ENCODE results near the gene TBC1D17. TPM values are rescaled to one million over a fixed set of nuclear protein-coding genes. Genes with fewer than 3 reads are reported as not detected.

TBC1D17 gene
- total RNA-seq, 4 donors from 2014 or later, result 15.6 to 24.9 (median 22.3) TPM

DNA sequence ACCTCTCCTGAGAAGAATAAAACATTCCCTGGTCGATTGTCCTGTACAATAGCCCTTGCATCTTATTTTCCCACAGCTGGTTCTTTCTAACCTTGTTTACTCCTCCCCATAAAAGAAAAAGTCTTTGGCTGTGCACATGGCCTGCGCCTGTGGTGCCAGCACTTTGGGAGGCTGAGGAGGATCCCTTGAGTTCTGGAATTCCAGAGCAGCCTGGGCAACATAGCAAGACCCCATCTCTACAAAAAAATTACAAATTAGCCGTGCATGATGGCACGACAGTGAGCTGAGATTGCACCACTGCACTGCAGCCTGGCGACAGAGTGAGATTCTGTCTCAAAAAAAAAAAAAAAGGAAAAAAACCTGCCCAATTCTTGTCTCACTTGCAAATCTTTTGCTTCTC lies 59.0 kb downstream of the TBC1D17 start:
- TF ChIP-seq, protein P1, sequence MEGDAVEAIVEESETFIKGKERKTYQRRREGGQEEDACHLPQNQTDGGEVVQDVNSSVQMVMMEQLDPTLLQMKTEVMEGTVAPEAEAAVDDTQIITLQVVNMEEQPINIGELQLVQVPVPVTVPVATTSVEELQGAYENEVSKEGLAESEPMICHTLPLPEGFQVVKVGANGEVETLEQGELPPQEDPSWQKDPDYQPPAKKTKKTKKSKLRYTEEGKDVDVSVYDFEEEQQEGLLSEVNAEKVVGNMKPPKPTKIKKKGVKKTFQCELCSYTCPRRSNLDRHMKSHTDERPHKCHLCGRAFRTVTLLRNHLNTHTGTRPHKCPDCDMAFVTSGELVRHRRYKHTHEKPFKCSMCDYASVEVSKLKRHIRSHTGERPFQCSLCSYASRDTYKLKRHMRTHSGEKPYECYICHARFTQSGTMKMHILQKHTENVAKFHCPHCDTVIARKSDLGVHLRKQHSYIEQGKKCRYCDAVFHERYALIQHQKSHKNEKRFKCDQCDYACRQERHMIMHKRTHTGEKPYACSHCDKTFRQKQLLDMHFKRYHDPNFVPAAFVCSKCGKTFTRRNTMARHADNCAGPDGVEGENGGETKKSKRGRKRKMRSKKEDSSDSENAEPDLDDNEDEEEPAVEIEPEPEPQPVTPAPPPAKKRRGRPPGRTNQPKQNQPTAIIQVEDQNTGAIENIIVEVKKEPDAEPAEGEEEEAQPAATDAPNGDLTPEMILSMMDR (IDR thresholded peaks at IDR 0.05), result no peak
- no peak for ATAC-seq (ENCODE audit: low FRiP score)
- DNase-seq (ENCODE audit: low spot score), result no peak

DNA sequence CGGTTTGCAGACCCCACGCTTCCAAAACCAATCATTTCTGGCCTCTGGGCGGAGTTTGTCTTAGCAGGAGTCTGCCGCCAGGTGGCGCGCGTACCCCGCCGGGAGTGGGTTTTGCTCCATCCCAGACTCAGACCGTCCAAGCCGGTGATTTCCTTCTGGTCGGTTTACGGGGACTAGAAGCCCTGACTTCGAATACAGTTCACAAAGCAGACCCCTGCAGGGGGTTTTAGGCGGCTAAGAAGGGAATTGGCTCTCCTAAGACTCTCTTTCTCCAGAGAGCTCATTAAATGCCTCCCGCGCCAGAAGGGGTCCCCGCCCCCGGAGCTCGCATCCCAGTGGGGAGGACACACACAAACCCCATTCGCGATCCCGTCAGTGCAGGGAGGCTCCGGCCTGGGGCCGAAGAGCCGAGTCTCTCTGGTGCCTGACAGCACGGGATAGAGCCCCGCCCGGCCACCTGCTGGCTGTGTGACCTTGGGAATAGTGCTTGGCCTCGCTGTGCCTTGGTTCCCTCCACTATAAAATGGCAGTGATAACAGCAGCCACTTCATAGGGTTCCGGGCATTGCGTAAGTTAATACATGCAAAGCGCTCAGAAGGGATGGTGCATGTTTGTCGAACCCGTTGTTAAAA lies 60.4 kb downstream of the TBC1D17 start:
- TF ChIP-seq, protein P1 (IDR thresholded peaks at IDR 0.05), result peak in 2 of 3 donors; percentile 43 to 92
- DNase-seq (ENCODE audit: low spot score), result peak; percentile 61
- ATAC-seq (ENCODE audit: low FRiP score), result peak; percentile 48

Small RNA genes within 50 kb of the gene (small RNA-seq; reads per million reads assigned to genes)
- not detected for gene MIR4749

Other genes with a start within 250 kb of the TBC1D17 start
- 10 to 100 TPM; 72.2 to 91.0 (median 76.8) TPM for gene RRAS, start 237.6 kb upstream of the TBC1D17 start, total RNA-seq
- gene SCAF1, start 235.5 kb upstream of the TBC1D17 start, total RNA-seq, result 10 to 100 TPM in 2 of 4 donors, 1 to 10 TPM in 2; 8.8 to 13.6 (median 11.5) TPM
- gene IRF3, start 211.8 kb upstream of the TBC1D17 start, total RNA-seq, result 10 to 100 TPM; 32.4 to 62.7 (median 36.4) TPM
- 1 to 10 TPM; 3.6 to 9.2 (median 5.9) TPM for gene BCL2L12, start 211.8 kb upstream of the TBC1D17 start, total RNA-seq
- 100 to 1,000 TPM; 150 to 250 (median 170) TPM for gene PRMT1, start 200.4 kb upstream of the TBC1D17 start, total RNA-seq
- 1 to 10 TPM; 1.2 to 3.4 (median 2.3) TPM for gene ADM5, start 188.1 kb upstream of the TBC1D17 start, total RNA-seq
- gene CPT1C, start 186.6 kb upstream of the TBC1D17 start, total RNA-seq, result 1 to 10 TPM; 1.8 to 5.9 (median 4.8) TPM
- gene TSKS, start 114.4 kb upstream of the TBC1D17 start, total RNA-seq, result 10 to 100 TPM in 1 of 4 donors, under 1 TPM in 3; 0.36 to 14.2 (median 0.44) TPM
- gene AP2A1, start 110.7 kb upstream of the TBC1D17 start, total RNA-seq, result 10 to 100 TPM; 63.9 to 88.0 (median 72.4) TPM
- gene FUZ, start 64.4 kb upstream of the TBC1D17 start, total RNA-seq, result 10 to 100 TPM; 10.2 to 20.3 (median 17.0) TPM
- gene MED25, start 59.4 kb upstream of the TBC1D17 start, total RNA-seq, result 10 to 100 TPM; 14.4 to 32.2 (median 19.6) TPM
- 10 to 100 TPM; 37.3 to 64.8 (median 58.1) TPM for gene PTOV1, start 26.5 kb upstream of the TBC1D17 start, total RNA-seq
- gene PNKP, start 10.1 kb upstream of the TBC1D17 start, total RNA-seq, result 10 to 100 TPM; 33.9 to 69.7 (median 50.2) TPM
- 10 to 100 TPM; 12.2 to 18.3 (median 14.7) TPM for gene AKT1S1, start 347 bp upstream of the TBC1D17 start, total RNA-seq
- gene IL4I1, start 19.2 kb downstream of the TBC1D17 start, total RNA-seq, result 1 to 10 TPM in 2 of 4 donors, under 1 TPM in 1, not detected in 1; 0.56 to 5.5 (median 1.5) TPM
- gene ATF5, start 51.5 kb downstream of the TBC1D17 start, total RNA-seq, result 10 to 100 TPM; 10.2 to 17.7 (median 15.7) TPM
- gene NUP62, start 51.8 kb downstream of the TBC1D17 start, total RNA-seq, result 10 to 100 TPM; 24.9 to 45.5 (median 30.6) TPM
- 1 to 10 TPM; 1.7 to 9.0 (median 5.1) TPM for gene SIGLEC11, start 83.5 kb downstream of the TBC1D17 start, total RNA-seq
- gene VRK3, start 147.7 kb downstream of the TBC1D17 start, total RNA-seq, result 10 to 100 TPM; 14.4 to 43.0 (median 27.6) TPM
- 10 to 100 TPM in 2 of 4 donors, 1 to 10 TPM in 2; 7.3 to 13.6 (median 10.6) TPM for gene ZNF473, start 148.3 kb downstream of the TBC1D17 start, total RNA-seq